ENCODE measurements around the gene AQP1.
A peak's percentile ranks its signal among the peaks of the same experiment; 100 is the strongest.

The AQP1 gene

GRCh38 chr7:30935569-30935877, 23.9 kb downstream of the AQP1 start:
- no peak for DNase-seq (ENCODE audit: low spot score)

DNA sequence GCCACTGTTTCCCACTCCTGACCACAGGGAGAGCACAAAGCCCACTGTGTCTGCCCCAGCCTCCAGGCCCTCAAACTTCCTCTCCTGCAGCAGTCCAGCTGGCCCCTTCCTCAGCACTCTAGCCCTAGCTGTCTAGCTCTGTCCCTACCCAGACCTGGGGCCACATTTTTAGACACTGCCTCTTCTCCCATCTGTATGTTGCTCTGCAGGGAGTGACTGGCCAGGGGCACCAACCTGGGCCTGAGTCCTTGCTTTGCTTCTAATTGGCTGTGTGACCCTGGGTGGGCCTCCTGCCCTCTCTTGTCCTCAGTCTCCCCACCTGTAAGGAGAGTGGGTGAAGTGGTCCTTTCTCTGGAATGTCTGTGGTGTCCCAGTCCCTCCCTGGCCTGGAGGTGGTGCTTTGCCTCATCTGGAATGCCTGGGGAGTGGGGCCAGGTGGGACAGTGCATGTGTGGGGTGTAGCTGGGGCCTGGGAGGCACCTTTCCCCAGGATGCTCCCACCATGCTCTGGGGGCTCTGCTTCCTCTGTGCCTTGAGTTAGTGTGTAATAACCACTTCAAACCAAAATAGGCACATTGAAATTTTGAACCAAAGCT, 25.1 kb downstream of the AQP1 start:
- no peak for DNase-seq (ENCODE audit: low spot score)

- DNase-seq (ENCODE audit: low spot score), result peak; percentile 55
These were observed 25.8 kb downstream of the AQP1 start for GRCh38 chr7:30937416-30937815.

GRCh38 chr7:30938435-30939316, 27.0 kb downstream of the AQP1 start:
- DNase-seq (ENCODE audit: low spot score), result peak; percentile 88

GRCh38 chr7:30941582-30942323, 30.1 kb downstream of the AQP1 start:
- DNase-seq (ENCODE audit: low spot score), result peak; percentile 26

DNA sequence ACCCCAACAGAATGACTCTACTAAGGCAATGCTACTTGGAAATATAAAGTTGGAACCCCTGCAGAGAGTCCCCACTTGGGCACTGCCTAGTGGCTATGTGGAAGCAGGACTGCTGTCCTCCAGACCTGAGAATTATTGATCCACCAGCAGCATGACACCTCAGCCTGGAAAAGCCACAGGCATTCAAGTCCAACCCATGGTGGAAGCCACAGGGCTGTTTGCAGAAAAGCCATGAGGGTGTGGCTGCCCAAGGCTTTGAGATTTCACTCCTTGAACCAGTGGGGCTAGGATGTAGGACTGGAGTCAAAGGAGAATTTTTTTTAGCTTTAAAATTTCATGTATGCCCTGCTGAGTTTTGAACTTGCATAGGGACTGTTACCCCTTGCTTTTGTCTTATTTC, 38.5 kb downstream of the AQP1 start:
- peak; percentile 34 for DNase-seq (ENCODE audit: low spot score)

DNA sequence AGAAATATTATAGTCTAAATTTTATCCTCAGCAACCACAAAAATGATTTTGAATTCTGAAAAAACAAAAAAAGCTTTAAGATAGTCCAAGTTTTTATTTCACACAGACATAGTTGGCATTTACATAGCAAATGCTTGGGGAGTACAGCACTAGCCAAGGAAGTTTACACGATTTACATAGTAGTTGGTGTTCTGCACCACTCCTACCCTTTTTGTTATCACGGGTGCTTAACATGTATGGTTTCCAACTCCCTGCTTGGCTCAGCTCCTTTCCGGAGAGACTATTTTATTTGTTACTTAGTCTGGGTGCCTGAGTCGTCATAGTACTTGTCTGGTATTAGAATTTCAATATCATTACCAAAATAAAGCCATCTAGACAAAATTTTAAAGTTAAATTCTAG, 43.3 kb downstream of the AQP1 start:
- no peak for DNase-seq (ENCODE audit: low spot score)

DNA sequence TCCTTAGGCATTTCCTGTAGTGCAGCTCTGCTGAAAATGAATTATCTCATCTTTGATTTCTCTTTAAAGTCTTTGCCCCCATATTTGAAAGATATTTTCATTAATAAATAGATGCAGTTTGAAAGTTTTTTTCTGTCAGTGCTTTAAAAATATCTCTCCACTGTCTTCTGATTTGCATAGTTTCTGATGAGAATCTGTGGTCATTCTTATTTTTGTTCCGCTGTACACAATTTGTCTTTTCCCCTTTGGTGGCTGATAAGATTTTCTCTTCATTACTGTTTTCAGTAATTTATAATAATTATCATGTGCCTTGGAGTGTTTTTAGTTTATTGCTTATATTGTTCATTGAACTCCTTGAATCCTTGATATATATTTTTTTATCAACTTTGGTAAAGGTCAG, 45.1 kb downstream of the AQP1 start:
- DNase-seq (ENCODE audit: low spot score), result no peak

DNA sequence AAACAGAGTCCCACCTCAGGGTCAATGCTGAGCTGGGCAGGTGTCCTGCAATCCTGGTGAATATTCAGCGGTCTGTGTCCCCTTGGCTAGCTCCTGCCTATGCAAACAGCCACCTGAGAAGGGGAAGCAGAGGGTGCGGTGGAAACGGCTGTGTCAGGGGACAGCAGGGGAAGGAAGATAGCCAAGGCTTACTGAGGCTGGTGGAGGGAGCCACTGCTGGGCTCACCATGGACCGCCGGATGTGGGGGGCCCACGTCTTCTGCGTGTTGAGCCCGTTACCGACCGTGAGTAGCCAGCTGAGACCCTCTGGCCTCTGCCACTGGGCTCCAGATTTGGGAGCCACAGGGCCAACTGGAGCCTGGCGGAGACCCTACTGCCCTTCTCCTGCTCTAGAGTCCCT, 52.2 kb downstream of the AQP1 start, which contains the start of gene GHRHR:
Gene GHRHR, plus strand, starts transcription at position 112 of the 400 bp plus-strand sequence. Its CDS starts 116 bp downstream, at position 228.
- no peak for DNase-seq (ENCODE audit: low spot score)

DNA sequence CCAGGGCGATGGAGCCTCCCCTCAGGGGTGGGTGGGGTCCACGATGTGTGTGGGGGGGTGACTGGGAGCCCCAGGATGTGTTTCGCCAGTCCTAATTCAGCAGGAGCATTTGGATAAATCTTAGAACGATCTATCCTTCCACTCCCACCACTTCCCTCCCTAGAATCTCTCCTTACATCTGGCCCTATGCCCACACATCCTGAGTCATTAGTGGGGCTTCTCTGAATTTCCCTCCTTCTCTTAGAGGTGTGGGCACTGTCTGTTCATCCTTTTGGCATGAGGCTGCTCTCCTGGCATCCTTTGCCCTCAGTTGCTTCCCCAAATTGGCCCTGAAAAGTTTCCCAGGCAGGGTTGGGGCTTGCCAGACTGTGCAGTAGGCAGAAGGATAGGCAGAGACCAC, 53.7 kb downstream of the AQP1 start:
- DNase-seq (ENCODE audit: low spot score), result no peak

- DNase-seq (ENCODE audit: low spot score), result no peak
These were observed 54.2 kb downstream of the AQP1 start for GRCh38 chr7:30965883-30966282.

DNA sequence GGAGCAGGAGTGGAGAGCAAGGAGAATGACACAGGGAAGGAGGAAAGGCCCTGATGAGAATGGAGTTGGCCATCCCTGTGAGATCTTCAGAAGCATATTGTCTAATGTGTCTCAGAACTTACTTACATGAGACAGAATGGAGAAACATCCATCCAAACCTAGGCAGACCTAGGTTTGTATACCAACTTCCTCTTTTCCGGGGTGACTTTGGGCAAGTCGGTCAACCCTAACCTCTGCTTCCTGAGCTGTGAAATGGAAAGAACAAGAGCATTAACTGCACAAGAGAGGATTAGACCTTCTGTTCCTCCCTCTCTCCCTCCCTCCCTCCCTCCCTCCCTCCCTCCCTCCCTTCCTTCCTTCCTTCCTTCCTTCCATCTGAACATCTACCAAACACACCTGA, 56.6 kb downstream of the AQP1 start:
- DNase-seq (ENCODE audit: low spot score), result no peak

GRCh38 chr7:30968747-30969603, 57.3 kb downstream of the AQP1 start:
- DNase-seq (ENCODE audit: low spot score), result no peak

DNA sequence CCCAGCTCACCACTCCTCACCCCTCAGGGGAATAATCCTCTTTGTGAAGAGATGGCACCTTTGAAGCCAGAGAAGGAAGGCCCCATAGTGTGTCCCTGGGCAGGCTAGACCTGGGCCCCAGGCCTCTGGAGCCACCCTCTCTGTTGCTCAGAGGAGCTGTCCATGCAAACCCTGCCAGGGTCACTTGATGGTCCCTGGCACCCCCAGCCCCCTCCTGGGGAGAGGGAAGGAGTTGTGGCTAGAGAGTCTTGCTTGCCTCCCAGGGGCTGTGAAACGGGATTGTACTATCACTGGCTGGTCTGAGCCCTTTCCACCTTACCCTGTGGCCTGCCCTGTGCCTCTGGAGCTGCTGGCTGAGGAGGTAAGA, 57.9 kb downstream of the AQP1 start:
- no peak for DNase-seq (ENCODE audit: low spot score)

DNA sequence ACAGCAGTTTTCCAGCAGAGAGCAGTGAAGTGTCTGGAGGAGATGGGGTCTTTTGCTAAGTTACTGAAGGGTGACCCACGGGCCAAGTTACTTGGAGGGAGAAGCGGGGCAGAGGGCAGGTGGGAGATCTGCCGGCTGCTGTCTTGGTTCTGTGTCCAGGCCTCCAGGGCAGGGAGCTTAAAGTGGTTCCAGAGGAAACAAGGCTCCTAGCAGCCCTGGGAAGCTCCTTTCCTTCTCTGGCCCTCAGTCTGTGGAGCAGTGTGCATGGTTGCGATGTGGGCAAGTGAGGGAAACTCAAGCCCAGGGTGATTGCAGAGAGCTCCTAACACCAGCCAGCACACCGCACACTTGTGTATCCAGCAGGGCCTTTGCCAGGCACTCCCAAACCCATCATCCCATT, 58.4 kb downstream of the AQP1 start:
- no peak for DNase-seq (ENCODE audit: low spot score)

DNA sequence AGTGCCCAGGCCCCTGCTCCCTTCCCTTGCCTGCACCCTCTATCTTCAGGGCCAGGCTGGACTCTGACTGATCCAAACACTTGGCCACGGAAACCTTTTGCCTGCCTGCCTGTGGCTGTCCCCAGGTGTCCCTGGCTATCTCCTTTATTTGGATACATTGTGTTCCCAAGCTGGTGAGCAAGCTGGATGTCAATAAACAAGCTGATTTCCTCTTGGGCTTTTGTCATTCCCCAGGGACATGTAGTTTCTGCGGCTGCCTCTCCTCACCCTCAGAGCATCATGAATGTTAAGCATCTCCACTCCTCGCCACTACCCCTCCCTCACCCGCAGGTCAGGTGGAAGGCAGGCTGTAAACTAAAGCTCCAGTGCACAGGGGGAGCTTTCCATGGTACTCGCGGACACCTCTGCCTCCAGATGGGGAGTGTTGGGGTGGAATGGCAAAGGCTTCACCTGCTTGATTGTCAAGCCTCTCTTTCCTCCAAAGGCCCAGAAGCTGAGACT, 59.0 kb downstream of the AQP1 start:
- DNase-seq (ENCODE audit: low spot score), result peak; percentile 61

- no peak for DNase-seq (ENCODE audit: low spot score)
These were observed 59.8 kb downstream of the AQP1 start for GRCh38 chr7:30971440-30971839.

GRCh38 chr7:30971840-30972563, 60.3 kb downstream of the AQP1 start:
- no peak for DNase-seq (ENCODE audit: low spot score)

DNA sequence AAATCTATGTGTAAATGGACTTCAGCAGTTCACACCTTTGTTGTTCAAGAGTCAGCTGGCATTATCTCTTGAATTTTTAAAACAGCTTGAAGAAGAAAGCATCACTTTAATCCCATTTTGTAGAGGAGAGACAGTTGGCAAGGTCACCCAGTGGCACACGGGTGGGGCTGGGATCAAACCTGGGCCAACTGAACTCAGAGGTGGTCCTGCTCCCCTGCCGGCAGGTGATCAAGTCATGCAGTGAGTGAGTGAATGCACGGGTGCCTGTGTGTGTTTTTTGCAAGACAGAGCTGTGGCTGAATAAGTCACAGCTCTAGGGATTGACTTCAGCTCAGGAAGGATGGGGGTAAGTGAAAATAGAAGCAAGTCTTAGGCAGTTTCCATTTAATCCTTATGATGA, 61.6 kb downstream of the AQP1 start:
- no peak for DNase-seq (ENCODE audit: low spot score)

DNA sequence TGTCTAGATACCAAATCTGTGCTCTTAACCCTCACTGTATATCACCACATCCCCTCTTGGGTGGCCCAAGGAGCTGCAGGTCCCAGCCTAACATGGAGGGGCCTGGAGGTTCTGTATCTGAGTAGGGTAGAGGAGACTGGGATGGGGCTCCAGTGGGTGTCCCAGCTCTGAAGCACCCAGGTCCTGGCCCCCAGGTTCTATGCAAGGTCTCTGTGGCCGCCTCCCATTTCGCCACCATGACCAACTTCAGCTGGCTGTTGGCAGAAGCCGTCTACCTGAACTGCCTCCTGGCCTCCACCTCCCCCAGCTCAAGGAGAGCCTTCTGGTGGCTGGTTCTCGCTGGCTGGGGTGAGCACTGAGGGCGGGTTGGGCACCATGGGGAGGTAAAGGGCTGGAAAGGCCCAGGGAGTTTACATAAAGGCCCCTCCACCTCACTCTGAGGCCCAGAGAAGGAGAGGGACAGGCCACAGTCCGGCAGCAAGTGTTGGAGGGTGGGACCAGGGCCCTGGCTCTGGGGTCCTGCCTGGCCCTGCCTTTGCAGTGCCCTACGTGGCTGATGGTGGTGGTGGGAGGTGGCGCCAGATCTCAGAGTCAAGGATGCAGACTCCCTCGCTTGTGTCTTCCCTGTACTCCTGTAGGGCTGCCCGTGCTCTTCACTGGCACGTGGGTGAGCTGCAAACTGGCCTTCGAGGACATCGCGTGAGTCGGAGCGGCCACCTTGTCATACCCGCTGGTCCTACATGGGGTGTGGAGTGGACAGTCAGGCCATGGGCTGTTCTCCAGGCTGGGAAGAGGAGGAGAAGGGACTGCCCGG, 62.3 kb downstream of the AQP1 start:
- no peak for DNase-seq (ENCODE audit: low spot score)

All from SW480 (cell line).